VCaP (cell line): ENCODE results near the gene TPH2.

Experiments
- H3K27ac ChIP-seq: fragments of 450-650 bp; 2 replicates; pipeline ENCODE4 v1.5.1; 2017
- TF ChIP-seq, protein P1 (sequence below): fragments of 450-650 bp; conservative IDR thresholded peaks from 2 replicates; pipeline ENCODE4 v1.5.1; 2017; ENCODE audit warnings: mild to moderate bottlenecking, moderate library complexity

Gene TPH2

DNA sequence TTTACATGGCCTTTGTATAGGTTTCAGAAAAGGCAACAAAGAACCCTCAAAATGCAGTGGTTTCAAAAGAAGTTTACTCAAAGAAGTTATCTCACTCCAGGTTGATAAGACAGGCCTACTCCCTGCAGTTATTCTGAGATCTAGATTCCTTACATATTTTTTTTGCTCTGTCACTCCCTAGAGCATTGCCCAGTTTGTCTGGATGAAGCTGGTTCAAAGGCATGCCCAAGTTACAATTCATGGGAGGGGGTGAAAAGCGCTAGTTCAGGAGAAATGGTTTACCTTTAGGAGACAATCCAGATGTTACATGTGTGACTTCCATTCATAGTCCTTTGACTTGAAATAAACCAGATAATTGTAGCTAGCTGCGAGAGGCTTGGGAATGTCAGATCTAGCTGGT is 115.0 kb downstream of the TPH2 start:
- TF ChIP-seq, protein P1, sequence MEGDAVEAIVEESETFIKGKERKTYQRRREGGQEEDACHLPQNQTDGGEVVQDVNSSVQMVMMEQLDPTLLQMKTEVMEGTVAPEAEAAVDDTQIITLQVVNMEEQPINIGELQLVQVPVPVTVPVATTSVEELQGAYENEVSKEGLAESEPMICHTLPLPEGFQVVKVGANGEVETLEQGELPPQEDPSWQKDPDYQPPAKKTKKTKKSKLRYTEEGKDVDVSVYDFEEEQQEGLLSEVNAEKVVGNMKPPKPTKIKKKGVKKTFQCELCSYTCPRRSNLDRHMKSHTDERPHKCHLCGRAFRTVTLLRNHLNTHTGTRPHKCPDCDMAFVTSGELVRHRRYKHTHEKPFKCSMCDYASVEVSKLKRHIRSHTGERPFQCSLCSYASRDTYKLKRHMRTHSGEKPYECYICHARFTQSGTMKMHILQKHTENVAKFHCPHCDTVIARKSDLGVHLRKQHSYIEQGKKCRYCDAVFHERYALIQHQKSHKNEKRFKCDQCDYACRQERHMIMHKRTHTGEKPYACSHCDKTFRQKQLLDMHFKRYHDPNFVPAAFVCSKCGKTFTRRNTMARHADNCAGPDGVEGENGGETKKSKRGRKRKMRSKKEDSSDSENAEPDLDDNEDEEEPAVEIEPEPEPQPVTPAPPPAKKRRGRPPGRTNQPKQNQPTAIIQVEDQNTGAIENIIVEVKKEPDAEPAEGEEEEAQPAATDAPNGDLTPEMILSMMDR, result no peak
- H3K27ac ChIP-seq, result no peak overlapping the region

DNA sequence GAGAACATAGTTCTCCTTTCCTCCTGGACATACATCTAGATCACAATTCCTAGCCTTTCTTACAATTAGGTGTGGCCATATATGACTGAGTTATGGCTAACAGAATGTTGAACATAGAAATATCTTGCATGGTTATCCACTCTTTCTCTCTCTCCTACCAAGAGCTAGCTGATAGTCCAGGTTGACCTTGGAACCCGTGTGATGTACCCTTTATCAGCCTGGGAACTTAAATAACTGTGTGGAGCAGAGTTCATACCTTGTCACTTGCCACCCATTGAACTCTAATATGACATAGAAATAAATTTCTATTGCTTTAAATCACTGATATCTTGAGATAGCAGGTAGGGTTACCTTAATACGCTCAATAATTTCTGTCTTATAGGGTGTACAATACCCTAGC is 115.9 kb downstream of the TPH2 start:
- TF ChIP-seq, protein P1, result no peak
- no peak overlapping the region for H3K27ac ChIP-seq

DNA sequence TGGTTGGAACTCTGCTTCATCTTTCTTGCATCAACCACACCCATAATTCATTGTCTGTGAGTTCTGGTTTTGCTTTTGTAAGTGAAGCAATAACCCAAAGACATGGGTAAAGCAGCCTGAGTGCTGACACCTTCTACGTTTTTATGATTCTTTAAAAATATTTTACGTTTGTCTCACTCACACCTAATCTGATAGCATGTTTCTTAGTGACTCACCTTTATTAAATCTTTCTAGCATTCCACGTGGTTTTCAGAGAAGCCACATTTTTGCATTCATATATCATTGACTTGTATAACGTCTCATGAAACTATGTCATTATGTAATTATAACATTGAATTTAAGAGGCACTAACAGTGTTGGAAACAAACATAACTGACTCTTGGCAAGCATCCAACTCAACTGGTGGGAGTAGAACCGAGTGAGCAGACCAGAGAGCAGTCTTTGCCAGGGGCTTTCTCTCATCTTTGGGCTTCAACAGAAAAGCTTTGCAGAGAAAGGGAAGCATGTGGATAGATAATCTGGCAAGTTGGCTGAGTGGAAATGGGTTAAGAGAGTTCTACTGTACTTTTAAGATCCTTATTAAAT is 118.8 kb downstream of the TPH2 start:
- no peak overlapping the region for H3K27ac ChIP-seq
- TF ChIP-seq, protein P1, result no peak

DNA sequence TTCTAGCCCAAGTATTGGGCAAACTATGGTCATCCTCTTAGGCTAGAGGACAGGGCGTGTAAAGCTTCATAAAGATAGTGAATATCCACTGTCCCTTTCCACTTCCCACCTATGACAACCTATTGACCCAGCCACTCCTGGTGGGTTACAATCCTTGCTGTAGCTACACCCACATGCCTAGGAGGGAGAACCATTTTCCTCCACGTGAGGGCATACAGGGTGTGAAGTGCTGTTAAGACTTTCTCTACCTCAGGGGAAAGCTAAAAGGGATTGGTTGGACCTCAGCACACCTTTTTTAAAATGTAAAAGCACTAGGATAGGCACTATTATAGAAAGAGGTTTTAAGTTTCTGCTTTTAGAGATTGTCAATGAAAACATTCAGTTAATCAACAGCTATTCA is 124.4 kb downstream of the TPH2 start:
- TF ChIP-seq, protein P1, result no peak
- H3K27ac ChIP-seq, result no peak overlapping the region

DNA sequence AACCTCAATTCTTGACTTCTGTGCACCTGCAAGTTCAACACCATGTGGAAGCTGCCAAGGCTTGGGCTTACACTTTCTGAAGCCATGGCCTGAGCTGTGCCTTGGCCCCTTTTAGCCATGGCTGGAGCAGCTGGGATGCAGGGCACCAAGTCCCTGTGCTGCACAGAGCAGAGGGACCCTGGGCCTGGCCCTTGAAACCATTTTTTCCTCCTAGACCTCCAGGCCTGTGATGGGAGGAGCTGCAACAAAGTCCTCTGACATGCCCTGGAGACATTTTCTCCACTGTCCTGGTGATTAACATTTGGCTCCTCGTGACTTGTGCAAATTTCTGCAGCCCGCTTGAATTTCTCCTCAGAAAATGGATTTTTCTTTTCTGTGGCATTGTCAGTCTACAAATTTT is 132.4 kb downstream of the TPH2 start:
- TF ChIP-seq, protein P1, result no peak
- H3K27ac ChIP-seq, result no peak overlapping the region

DNA sequence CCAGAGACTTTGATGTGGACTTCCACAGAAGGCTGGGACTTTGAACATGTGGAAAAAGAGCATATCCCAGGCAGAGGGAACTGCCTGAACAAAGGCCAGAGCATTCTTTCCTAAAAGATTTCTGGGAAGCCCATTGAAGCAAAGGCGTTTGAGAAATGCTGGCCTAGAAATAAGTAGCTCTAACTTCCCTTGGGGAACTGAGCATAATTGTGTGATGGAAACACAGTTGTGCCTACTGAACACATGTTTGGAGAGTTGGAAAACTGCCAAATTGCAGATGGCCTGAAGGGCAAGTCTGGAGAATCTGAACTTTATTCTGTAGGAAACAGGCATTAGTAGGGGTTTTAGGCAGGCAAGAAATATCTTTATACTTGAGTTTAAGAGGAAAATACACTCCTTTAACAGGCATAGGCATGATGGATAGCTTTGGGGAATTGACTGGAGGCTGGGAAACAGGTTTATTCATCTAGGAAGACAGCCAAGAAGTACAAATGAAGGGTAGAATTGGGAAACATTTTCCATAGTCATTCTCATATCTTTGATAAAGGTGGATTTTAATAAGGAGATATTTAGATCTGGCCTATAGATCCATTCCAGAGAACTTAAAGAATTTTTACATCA is 134.1 kb downstream of the TPH2 start:
- TF ChIP-seq, protein P1, result no peak
- H3K27ac ChIP-seq, result no peak overlapping the region

DNA sequence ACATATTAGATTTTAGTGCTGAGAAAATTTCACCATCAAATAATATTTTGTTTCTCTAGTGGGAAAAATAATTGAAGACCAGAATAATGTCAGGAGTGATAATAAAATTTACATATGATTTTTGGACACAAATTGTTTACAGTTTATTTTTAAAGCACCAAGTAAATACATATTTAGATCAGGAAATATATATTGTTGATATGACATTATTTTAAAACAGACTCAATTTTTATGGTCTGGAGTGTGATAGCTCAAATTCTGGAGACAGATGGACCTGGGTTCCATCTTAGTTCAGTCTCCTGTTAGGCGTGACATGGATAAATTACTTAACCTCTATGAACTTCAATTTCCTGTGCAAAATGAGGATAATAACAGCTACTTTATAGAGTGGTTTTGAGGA is 135.4 kb downstream of the TPH2 start:
- TF ChIP-seq, protein P1, result no peak
- no peak overlapping the region for H3K27ac ChIP-seq
